Breast epithelium (tissue), 4 donors: ENCODE measurements around the gene THADA. TPM values are rescaled to one million over a fixed set of nuclear protein-coding genes. Genes with fewer than 3 reads are reported as not detected.
A peak's percentile ranks its signal among the peaks of the same experiment; 100 is the strongest.

Source experiments
- DNase-seq, 2 donors: peaks; one replicate each; pipeline ENCODE4 v3.0.0-alpha.2; 2019; ENCODE audit warnings: low spot score in 2 of 2
- H3K27ac ChIP-seq, 2 donors: fragments of 200-600 bp; sonication (generic) in 1 of 2; one replicate each; pipeline ENCODE4 v1.5.1; 2016 to 2019; ENCODE audit warnings: mild to moderate bottlenecking in 1 of 2
- H3K27me3 ChIP-seq, 2 donors: fragments of 200-600 bp; sonication (generic) in 1 of 2; one replicate each; pipeline versions ENCODE4 v1.5.1 to v1.6.0; 2017 to 2019; ENCODE audit warnings: control low read depth in 1 of 2, mild to moderate bottlenecking in 1 of 2
- H3K36me3 ChIP-seq: fragments of 200-600 bp; one replicate; pipeline ENCODE4 v1.5.1; 2019
- H3K4me1 ChIP-seq, 2 donors: fragments of 200-600 bp; sonication (generic); one replicate each; pipeline ENCODE4 v1.5.1; 2016 to 2019; ENCODE audit warnings: control low read depth in 1 of 2
- H3K4me3 ChIP-seq, 3 donors: fragments of 200-600 bp; sonication (generic); 1 replicate in 2 of 3; 2 replicates in 1 of 3; pipeline ENCODE4 v1.5.1; 2016 to 2019; ENCODE audit warnings: mild to moderate bottlenecking in 3 of 3, moderate library complexity in 2 of 3
- H3K9me3 ChIP-seq, 2 donors: fragments of 200-600 bp; sonication (generic) in 1 of 2; one replicate each; pipeline ENCODE4 v1.5.1; 2016 to 2019; ENCODE audit warnings: control low read depth in 1 of 2
- POLR2A ChIP-seq: fragments of 450-650 bp; IDR thresholded peaks from one replicate; pipeline ENCODE4 v1.6.1; 2016; ENCODE audit warnings: antibody characterized with exemption, mild to moderate bottlenecking, moderate library complexity
- POLR2AphosphoS5 ChIP-seq, 3 donors: sonication (generic); formaldehyde crosslinking; IDR thresholded peaks; one replicate each; pipeline ENCODE4 v1.6.1; 2017; ENCODE audit warnings: antibody characterized with exemption in 3 of 3
- intact Hi-C: fragments of 100-400 bp; cut with DNase I; formaldehyde crosslinking; loops from one replicate; pipeline ENCODE4 v1.15.1; 2023; ENCODE audit warnings: low total_unique reads
- total RNA-seq, 3 donors: library from RNA; depleted of rRNA; stranded (reverse); fragments of >200 nt; gene quantifications; one replicate each; pipeline ENCODE4 v1.1.0, GENCODE V29; 2016
- TF ChIP-seq, protein P1 (sequence below), 3 donors: fragments of 450-650 bp; IDR thresholded peaks; one replicate each; pipeline ENCODE4 v1.5.1; 2016 to 2017; ENCODE audit warnings: antibody characterized with exemption in 3 of 3, mild to moderate bottlenecking in 3 of 3, moderate library complexity in 3 of 3

THADA gene
- total RNA-seq, 3 donors from 2014 or later: 41.1 to 60.6 (median 49.5) TPM

DNA sequence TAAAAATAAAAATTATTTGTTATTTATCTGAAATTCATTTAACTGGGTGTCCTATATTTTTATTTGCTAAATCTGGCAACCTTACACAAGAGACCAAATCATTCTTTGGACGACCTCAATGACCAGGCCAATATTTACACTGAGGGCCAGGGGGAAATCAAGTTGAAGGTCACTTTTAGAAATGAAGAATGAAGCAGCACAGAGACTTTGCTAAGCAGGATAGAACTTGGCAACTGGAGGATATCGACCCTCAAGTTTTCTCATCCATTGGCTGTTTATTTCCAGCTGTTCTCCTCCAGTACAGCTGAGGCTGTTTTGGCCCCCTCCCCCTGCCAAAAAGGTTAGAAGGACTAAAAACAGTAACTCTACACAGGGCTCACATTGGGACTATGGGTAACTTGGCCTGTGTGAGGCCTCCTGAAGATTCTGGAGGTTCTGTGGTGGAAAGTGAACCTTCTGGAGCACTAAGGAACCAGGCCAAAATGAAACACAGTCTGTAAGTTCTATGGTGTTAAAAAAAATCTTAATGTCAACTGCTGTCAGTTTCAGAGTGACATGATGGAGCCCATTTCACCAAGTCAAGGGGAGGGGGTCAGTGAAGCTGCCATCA is 337.2 kb downstream of the THADA start:
- no peaks in the 10 kb centered on the region for H3K9me3 ChIP-seq
- H3K27me3 ChIP-seq: no peaks in the 10 kb centered on the region
- H3K4me1 ChIP-seq: peaks cover 0 to 6% of the 10 kb centered on the region in 2 donors
- no peak for TF ChIP-seq POLR2AphosphoS5 (IDR thresholded peaks at IDR 0.05)
- H3K36me3 ChIP-seq: no peaks in the 10 kb centered on the region
- H3K27ac ChIP-seq: no peak overlapping the region
- no peak overlapping the region for H3K4me3 ChIP-seq
- no peak for DNase-seq
- intact Hi-C loops: no loop called here

DNA sequence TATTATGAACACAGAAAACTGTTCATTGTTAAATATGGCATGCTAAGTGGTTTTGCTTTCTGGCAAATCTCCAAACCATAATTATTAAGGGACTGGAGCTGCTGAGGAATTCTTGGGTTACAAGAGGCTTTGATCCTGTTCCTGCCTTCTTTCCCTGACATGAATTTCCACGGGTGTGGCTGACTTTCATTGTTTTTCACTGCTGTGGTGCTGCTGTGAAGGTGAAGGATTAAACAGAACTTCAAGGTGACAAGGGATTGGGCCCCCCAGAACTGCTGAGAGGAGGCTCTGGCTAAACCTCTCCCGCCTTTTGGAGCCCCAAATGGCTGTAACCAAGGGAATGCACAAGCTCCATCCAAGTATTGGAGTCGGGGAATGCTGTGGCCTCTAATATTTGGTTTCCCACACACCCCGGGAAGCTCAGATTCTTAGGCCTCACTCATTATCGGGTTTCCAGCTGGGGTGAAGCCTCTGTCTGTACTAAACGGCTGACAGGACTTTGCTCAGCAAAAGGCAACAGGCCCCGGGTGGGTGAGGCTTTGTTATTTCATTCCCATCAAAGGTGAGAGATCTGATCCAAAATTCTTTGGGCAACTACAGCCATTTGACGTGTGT is 340.4 kb downstream of the THADA start:
- peaks cover 0 to 6% of the 10 kb centered on the region in 2 donors for H3K4me1 ChIP-seq
- no peak for TF ChIP-seq POLR2A

DNA sequence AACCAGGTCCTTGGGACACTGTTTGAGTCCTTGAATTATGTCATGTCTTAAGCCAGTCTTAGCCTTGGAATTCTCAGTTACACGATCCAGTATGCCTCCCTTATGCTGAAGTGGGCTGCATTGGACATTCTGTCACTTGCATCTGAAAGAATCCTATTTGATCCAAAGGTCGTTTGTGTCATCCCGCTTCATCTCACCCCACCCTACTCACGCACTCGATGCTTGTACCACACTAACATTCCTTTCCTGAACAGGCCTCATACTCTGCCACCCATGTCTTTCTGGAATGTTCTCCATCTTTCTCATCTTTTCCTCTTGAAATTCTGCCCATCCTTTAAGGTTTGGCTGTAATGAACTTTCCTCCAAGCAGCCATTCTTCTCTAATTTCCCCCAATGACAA is 341.5 kb downstream of the THADA start:
- TF ChIP-seq, protein P1, sequence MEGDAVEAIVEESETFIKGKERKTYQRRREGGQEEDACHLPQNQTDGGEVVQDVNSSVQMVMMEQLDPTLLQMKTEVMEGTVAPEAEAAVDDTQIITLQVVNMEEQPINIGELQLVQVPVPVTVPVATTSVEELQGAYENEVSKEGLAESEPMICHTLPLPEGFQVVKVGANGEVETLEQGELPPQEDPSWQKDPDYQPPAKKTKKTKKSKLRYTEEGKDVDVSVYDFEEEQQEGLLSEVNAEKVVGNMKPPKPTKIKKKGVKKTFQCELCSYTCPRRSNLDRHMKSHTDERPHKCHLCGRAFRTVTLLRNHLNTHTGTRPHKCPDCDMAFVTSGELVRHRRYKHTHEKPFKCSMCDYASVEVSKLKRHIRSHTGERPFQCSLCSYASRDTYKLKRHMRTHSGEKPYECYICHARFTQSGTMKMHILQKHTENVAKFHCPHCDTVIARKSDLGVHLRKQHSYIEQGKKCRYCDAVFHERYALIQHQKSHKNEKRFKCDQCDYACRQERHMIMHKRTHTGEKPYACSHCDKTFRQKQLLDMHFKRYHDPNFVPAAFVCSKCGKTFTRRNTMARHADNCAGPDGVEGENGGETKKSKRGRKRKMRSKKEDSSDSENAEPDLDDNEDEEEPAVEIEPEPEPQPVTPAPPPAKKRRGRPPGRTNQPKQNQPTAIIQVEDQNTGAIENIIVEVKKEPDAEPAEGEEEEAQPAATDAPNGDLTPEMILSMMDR (IDR thresholded peaks at IDR 0.05): no peak
- no peak for TF ChIP-seq POLR2AphosphoS5 (IDR thresholded peaks at IDR 0.05)
- TF ChIP-seq POLR2A: no peak
- peaks cover 0 to 6% of the 10 kb centered on the region in 2 donors for H3K4me1 ChIP-seq
- no peaks in the 10 kb centered on the region for H3K36me3 ChIP-seq
- H3K4me3 ChIP-seq: no peak overlapping the region
- no peaks in the 10 kb centered on the region for H3K27me3 ChIP-seq
- no peak overlapping the region for H3K27ac ChIP-seq
- no peaks in the 10 kb centered on the region for H3K9me3 ChIP-seq
- no peak for DNase-seq
- intact Hi-C loops: no loop called here

More for the DNA sequence above, 340.4 kb downstream of the THADA start:
- DNase-seq: no peak
- no peaks in the 10 kb centered on the region for H3K9me3 ChIP-seq
- peak overlapping the region in 1 of 2 donors; percentile 15 for H3K27ac ChIP-seq
- H3K27me3 ChIP-seq: no peaks in the 10 kb centered on the region
- H3K36me3 ChIP-seq: no peaks in the 10 kb centered on the region
- intact Hi-C loops: no loop called here
- no peak overlapping the region for H3K4me3 ChIP-seq

DNA sequence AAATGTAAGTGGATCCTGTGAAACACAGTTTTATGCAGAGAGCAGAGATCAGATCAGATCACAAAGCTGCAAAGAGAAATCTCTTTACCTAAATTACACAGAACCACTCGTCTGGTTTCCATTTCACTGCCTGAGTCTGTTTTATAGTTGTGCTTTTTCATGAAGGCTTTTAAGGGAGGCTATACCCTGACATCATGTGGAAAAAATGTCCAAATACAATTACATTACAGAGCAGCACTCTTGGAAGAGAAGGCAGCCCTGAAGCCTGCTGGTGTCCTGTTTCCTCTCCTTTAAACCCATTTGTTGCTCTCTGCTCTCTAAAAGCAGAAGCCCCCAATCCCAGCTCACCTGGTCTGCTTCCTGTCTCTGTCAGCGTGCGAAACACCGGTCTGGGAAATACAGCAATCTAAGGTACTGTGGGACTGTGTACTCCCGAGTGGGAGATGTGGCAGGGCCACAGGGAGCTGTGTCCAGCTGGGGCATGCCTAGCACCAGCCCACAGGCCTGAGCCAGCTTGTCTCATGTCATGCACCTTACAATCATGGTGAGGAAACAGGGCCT is 344.6 kb downstream of the THADA start:
- Histone ChIP-seq H3K27me3 (no peaks in the 10 kb centered on the region), H3K27ac (peak overlapping the region; percentile 81 to 94), H3K4me3 (no peak overlapping the region), H3K36me3 (no peaks in the 10 kb centered on the region), H3K4me1 (peaks cover 0 to 6% of the 10 kb centered on the region in 2 donors), H3K9me3 (no peaks in the 10 kb centered on the region)
- intact Hi-C loops: no loop called here
- DNase-seq: peak in 1 of 2 donors; percentile 44
- TF ChIP-seq POLR2A (no peak), POLR2AphosphoS5 (IDR thresholded peaks at IDR 0.05) (peak in 1 of 3 donors; percentile 22)
- TF ChIP-seq, protein P1 (IDR thresholded peaks at IDR 0.05): no peak

DNA sequence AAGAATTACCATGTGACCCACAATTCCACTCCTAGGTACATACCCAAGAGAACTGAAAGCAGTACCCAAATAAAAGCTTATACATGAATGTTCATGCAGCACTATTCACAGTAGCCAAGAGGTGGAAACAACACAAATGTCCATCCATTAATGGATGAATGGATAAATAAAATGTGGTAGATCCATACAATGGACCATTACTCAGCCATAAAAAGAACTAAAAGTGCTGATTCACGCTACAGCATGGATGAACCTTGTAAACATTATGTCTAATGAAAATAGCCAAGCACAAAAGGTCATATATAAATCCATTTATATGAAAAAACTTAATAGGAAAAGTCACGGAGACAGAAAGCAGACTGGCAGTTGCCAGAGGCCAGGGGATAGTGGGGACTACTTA is 345.8 kb downstream of the THADA start:
- Histone ChIP-seq H3K36me3 (no peaks in the 10 kb centered on the region), H3K4me3 (no peak overlapping the region), H3K27ac (peak overlapping the region; percentile 48 to 81), H3K9me3 (no peaks in the 10 kb centered on the region), H3K4me1 (peaks cover 0 to under 1% of the 10 kb centered on the region in 2 donors), H3K27me3 (no peaks in the 10 kb centered on the region)
- TF ChIP-seq, protein P1 (IDR thresholded peaks at IDR 0.05): no peak
- no peak for TF ChIP-seq POLR2AphosphoS5 (IDR thresholded peaks at IDR 0.05)
- TF ChIP-seq POLR2A: no peak
- no peak for DNase-seq
- intact Hi-C loops: no loop called here

DNA sequence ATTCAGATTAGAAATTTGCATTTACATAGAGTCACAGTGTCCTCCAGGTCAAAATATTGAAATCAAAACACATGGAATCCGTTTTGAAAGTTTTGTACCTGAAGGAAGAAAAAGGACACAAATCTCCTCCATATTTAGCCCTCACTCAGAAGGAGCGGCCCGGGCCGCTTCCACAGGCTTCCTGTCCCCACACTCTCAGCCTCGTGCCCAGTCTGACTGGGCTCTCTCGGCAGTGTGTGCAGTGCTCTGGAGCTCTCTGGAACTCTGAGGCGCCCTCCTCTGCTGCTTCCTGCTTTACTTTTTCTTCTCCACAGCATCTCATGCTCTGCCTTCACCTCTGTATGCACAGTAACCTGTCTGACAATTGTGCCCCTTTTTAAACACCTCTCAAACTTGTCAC is 347.2 kb downstream of the THADA start:
- Histone ChIP-seq H3K9me3 (no peaks in the 10 kb centered on the region), H3K36me3 (no peaks in the 10 kb centered on the region), H3K27me3 (no peaks in the 10 kb centered on the region), H3K27ac (no peak overlapping the region), H3K4me1 (no peaks in the 10 kb centered on the region), H3K4me3 (no peak overlapping the region)
- DNase-seq: no peak
- intact Hi-C loops: no loop called here
- TF ChIP-seq, protein P1 (IDR thresholded peaks at IDR 0.05): no peak
- TF ChIP-seq POLR2A (no peak), POLR2AphosphoS5 (IDR thresholded peaks at IDR 0.05) (no peak)
